A549 (cell line): Measurements from ENCODE around the gene FHIT.

Experiments
- CTCF ChIP-seq: fragments of >200 bp; sonication (Bioruptor Twin); formaldehyde crosslinking; IDR thresholded peaks from 3 replicates; pipeline ENCODE4 v1.5.1; 2016
- JUN ChIP-seq, 2 experiments: fragments of >200 bp; sonication (Bioruptor Twin); formaldehyde crosslinking; IDR thresholded peaks; 2 replicates in 1 of 2; 3 replicates in 1 of 2; pipeline ENCODE4 v1.6.1; 2016 to 2017
- MAFK ChIP-seq: fragments of 450-650 bp; IDR thresholded peaks from 2 replicates; pipeline ENCODE4 v1.6.1; 2014; ENCODE audit not compliant: partially characterized antibody
- POLR2A ChIP-seq: IDR thresholded peaks from 2 replicates; pipeline ENCODE4 v1.6.1; 2012; ENCODE audit warnings: mild to moderate bottlenecking, low read length
- RAD21 ChIP-seq, 2 experiments: fragments of >200 bp in 1 of 2; sonication (Bioruptor Twin) in 1 of 2; formaldehyde crosslinking in 1 of 2; IDR thresholded peaks in 1 of 2; conservative IDR thresholded peaks in 1 of 2; 2 replicates in 1 of 2; 3 replicates in 1 of 2; pipeline ENCODE4 v1.6.1; 2012 to 2018; ENCODE audit warnings: inconsistent platforms in 1 of 2
- SMC3 ChIP-seq: fragments of >200 bp; sonication (Bioruptor Twin); formaldehyde crosslinking; IDR thresholded peaks from 3 replicates; pipeline ENCODE4 v1.6.1; 2018; ENCODE audit warnings: inconsistent platforms
- SREBF2 ChIP-seq: fragments of 450-650 bp; IDR thresholded peaks from 2 replicates; pipeline ENCODE4 v1.6.1; 2014; ENCODE audit warnings: mild to moderate bottlenecking, moderate library complexity
- TF ChIP-seq, protein P1 (sequence below): IDR thresholded peaks from 2 replicates; pipeline ENCODE4 v1.6.1; 2012

- TF ChIP-seq POLR2A (no peak), RAD21 (conservative IDR thresholded peaks at IDR 0.05 in 1 of 2, IDR thresholded peaks at IDR 0.05 in 1 of 2) (no peak), SMC3 (no peak), MAFK (no peak), JUN (IDR thresholded peaks at IDR 0.05) (no peak), CTCF (no peak), SREBF2 (no peak)
- TF ChIP-seq, protein P1, sequence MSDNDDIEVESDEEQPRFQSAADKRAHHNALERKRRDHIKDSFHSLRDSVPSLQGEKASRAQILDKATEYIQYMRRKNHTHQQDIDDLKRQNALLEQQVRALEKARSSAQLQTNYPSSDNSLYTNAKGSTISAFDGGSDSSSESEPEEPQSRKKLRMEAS: no peak
Measured at GRCh38 chr3:60238550-60238949, 1012.7 kb downstream of the FHIT start.
